IPS DF 6.9 (cell line): ENCODE data around the gene BCAS1.
"Not testable (repeated sequence)": the region's sequence is repeated elsewhere in the genome, so short reads cannot be mapped to it uniquely, and the experiment has no call there.

Experiments used
- DNase-seq: peaks from one replicate; pipeline ENCODE4 v3.0.0-alpha.2; 2013; ENCODE audit warnings: low read depth, low spot score
- H3K27ac ChIP-seq: one replicate; pipeline ENCODE4 v1.5.1; 2013; ENCODE audit warnings: low read length, control low read depth
- H3K27me3 ChIP-seq: 2 replicates; pipeline ENCODE4 v1.6.1; 2013; ENCODE audit warnings: mild to moderate bottlenecking, low read length; ENCODE audit not compliant: control insufficient read depth, insufficient read depth
- H3K36me3 ChIP-seq: 2 replicates; pipeline ENCODE4 v1.6.1; 2013; ENCODE audit warnings: low read length; ENCODE audit not compliant: control insufficient read depth, insufficient read depth
- H3K4me1 ChIP-seq: 2 replicates; pipeline ENCODE4 v1.6.1; 2013; ENCODE audit warnings: low read length; ENCODE audit not compliant: control insufficient read depth, insufficient read depth
- H3K4me3 ChIP-seq: 2 replicates; pipeline ENCODE4 v1.5.1; 2013; ENCODE audit warnings: mild to moderate bottlenecking, low read length
- H3K9me3 ChIP-seq: 2 replicates; pipeline ENCODE4 v1.6.1; 2013; ENCODE audit warnings: low read length, inconsistent platforms; ENCODE audit not compliant: control insufficient read depth, insufficient read depth
- WGBS: extraction: QIAGEN DNeasy Blood & Tissue Kit; methylation state at CpG from one replicate; pipeline ENCODE4 v1.1.7; 2013; ENCODE audit warnings: mixed read lengths, missing lambda C conversion rate; ENCODE audit not compliant: insufficient read length, insufficient coverage; 5-methylcytosine and 5-hydroxymethylcytosine counted together

Gene BCAS1

DNA sequence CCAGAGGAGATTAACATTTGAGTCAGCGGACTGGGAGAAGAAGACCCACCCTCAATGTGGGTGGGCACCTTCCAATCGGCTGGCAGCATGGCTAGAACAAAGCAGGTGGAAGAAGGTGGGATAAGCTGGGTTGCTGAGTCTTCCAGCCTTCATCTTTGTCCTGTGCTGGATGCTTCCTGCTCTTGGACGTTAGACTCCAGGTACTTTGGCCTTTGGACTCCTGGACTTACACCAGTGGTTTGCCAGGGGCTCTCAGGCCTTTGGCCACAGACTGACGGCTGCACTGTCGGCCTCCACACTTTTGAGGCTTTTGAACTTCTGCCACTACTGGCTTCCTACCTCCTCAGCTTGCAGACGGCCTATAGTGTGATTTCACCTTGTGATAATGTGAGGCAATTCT lies 50.8 kb downstream of the BCAS1 start:
- DNase-seq: no peak
- no peak overlapping the region for H3K4me3 ChIP-seq
- no peak overlapping the region for H3K27ac ChIP-seq
- H3K27me3 ChIP-seq: no peaks in the 10 kb centered on the region; the same call in 1 of the 2 replicates
- H3K36me3 ChIP-seq: no peaks in the 10 kb centered on the region
- no peaks in the 10 kb centered on the region for H3K9me3 ChIP-seq
- H3K4me1 ChIP-seq: no peaks in the 10 kb centered on the region
- no CpG with 5 or more reads among the region's 6 CpGs for WGBS

DNA sequence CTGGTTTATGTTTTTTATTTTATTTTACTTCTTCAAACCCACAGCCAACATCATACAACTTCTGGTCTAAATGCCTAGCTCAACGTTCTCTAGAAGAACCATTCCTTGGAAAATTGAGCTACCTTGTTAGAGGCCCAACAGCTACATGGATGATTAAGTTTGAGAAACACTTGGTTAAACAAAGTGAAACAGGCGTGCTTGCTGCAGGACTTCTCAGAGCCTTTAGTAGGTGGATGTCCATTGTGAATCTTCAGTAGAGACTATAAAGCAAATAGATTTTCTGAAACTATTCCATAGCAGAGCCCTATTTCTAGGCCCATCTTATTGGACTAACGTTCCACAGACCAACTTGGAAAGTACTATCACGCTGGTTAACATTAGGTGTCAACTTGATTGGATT lies 51.3 kb downstream of the BCAS1 start:
- no peaks in the 10 kb centered on the region for H3K9me3 ChIP-seq
- H3K27ac ChIP-seq: no peak overlapping the region
- no peaks in the 10 kb centered on the region for H3K4me1 ChIP-seq
- no peak for DNase-seq
- no peaks in the 10 kb centered on the region; the same call in 1 of the 2 replicates for H3K27me3 ChIP-seq
- no peak overlapping the region for H3K4me3 ChIP-seq
- WGBS: no CpG with 5 or more reads among the region's 4 CpGs
- no peaks in the 10 kb centered on the region for H3K36me3 ChIP-seq

DNA sequence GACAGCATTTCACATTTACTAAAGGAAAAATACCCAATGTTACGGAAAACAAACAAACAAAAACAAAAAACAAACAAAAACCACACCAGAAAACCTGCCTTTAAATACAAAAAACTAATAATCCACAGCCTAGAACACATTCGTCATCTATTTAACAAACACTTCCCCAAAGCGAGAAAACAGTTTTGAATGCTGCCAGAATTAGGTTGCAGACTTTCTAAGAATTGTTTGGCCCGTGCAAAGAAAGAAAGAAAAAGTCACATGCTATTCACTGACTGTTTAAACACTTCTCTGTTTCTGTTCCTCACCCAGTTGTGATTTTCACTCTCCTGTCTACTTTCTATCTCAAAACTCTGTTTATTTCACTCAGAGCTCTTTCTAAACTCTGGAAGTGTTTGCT lies 52.5 kb downstream of the BCAS1 start:
- Histone ChIP-seq H3K27me3 (no peaks in the 10 kb centered on the region; the same call in 1 of the 2 replicates), H3K9me3 (no peaks in the 10 kb centered on the region), H3K27ac (no peak overlapping the region), H3K4me1 (no peaks in the 10 kb centered on the region), H3K4me3 (no peak overlapping the region), H3K36me3 (no peaks in the 10 kb centered on the region)
- DNase-seq: no peak
- 100% methylated on average over 1 of the region's 4 CpGs for WGBS

DNA sequence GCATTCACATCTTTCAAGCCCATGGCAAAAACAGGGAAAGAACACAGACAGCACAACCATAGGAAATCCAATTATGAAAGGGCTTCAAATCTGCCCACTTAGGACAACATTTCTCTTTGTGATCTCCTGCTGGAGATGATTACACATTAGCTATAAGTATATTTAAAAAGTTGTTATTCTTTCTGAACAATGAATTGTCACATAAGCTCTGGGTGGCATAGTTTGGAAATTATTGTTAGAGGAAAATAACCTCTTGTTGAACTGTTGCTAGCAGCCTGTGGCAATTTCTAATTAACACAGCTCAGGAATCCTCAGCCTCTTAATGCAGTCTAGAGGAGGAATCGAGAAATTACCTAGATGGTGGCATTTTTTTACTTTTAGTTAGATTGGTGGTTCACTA lies 54.9 kb downstream of the BCAS1 start:
- no peak for DNase-seq
- H3K36me3 ChIP-seq: no peaks in the 10 kb centered on the region
- no peaks in the 10 kb centered on the region for H3K4me1 ChIP-seq
- no CpG with 5 or more reads among the region's 1 CpG for WGBS
- H3K9me3 ChIP-seq: no peaks in the 10 kb centered on the region
- H3K27me3 ChIP-seq: no peaks in the 10 kb centered on the region
- H3K4me3 ChIP-seq: no peak overlapping the region
- no peak overlapping the region for H3K27ac ChIP-seq

DNA sequence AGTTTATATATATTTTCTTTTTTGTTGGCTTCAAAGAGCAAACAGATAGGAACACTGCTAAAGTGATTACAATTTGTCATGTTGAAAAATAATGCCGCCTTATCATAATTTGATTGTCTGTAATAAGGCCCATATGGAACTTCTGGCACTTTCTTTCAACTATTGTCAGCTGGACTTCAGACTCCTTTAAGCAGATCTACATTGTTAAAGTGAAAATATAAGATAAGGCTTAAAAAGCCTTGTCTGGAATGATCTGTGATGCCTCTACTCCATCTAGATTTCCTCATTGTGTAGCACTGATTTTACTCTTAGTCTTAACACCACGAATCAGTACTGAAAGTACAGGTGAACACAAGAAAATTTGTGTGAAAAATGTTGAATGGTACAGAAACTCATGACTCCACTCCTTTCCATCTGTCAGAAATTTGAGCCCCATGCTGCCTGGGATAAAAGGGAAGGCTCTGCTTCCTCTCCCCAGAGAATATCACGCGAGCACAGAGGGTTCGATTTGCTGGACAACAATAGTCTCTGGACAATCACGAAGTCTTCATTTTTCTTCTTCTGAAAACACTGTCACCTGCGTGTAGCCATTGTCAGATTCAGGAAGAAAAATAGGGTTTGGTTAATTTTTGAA lies 56.0 kb downstream of the BCAS1 start:
- DNase-seq: no peak

DNA sequence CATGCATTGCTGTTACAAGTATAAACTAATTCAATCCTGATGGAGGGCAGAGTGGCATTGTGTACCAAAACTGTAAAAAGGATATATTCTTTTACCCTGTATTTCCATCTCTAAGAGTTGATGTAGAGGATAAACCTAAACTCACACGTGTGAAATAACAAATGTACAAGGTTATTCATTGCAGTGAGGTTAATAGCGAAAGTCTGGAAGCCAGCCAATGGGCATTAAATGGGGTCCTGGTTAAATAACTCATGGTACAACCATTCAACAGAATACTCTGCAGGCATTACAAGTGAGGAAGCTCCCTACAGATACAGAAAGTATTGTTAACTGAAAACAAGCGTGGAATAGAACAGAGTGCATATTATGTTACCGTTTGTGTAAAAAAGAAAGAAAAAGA lies 56.9 kb downstream of the BCAS1 start:
- no CpG with 5 or more reads among the region's 4 CpGs for WGBS
- DNase-seq: no peak
- Histone ChIP-seq H3K9me3 (no peaks in the 10 kb centered on the region), H3K36me3 (no peaks in the 10 kb centered on the region), H3K4me1 (no peaks in the 10 kb centered on the region), H3K27ac (no peak overlapping the region), H3K4me3 (no peak overlapping the region), H3K27me3 (no peaks in the 10 kb centered on the region)

More for the DNA sequence above, 56.0 kb downstream of the BCAS1 start:
- no peaks in the 10 kb centered on the region for H3K4me1 ChIP-seq
- no peaks in the 10 kb centered on the region for H3K36me3 ChIP-seq
- H3K27ac ChIP-seq: no peak overlapping the region
- no peak overlapping the region for H3K4me3 ChIP-seq
- H3K27me3 ChIP-seq: no peaks in the 10 kb centered on the region
- no peaks in the 10 kb centered on the region for H3K9me3 ChIP-seq
- WGBS: no CpG with 5 or more reads among the region's 7 CpGs

DNA sequence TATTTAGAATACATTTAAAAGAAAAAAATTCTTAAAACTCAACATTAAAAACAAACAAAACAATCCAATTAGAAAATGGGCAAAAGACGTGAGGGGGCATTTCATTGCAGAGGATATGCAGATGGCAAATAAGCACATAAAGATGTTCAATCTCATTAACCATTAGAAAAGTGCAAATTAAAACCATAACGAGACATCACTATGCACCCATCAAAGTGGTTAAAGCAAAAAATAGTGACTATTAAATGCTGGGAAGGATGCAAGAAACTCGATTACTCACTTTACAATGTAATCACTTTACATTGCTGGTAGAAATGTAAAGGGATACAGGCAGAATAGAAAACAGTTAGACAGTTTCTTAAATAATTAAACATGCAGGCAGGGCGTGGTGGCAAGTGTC lies 59.0 kb downstream of the BCAS1 start:
- no peaks in the 10 kb centered on the region for H3K9me3 ChIP-seq
- no peak overlapping the region for H3K27ac ChIP-seq

DNA sequence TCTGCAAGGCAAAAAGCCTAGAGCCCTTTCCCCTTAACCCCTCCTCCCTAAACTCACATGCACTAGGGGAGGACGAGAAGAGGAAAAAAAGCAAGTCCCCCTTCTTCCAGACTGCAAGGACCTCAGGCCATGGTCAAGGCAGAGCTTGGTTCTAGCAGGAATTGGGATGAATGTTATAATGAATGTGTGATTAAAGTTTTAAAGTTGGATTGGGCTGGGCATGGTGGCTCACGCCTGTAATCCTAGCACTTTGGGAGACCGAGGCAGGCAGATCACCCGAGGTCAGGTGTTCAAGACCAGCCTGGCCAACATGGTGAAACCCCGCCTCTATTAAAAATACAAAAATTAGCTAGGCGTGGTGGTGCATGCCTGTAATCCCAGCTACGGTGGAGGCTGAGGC lies 64.2 kb downstream of the BCAS1 start:
- not testable (repeated sequence) for H3K36me3 ChIP-seq, DNase-seq, H3K4me3 ChIP-seq, H3K4me1 ChIP-seq, H3K9me3 ChIP-seq, H3K27ac ChIP-seq, H3K27me3 ChIP-seq
- no CpG with 5 or more reads among the region's 7 CpGs for WGBS

More for the DNA sequence above, 59.0 kb downstream of the BCAS1 start:
- Histone ChIP-seq H3K27me3 (no peaks in the 10 kb centered on the region), H3K4me3 (no peak overlapping the region), H3K36me3 (no peaks in the 10 kb centered on the region), H3K4me1 (no peaks in the 10 kb centered on the region)
- DNase-seq: no peak
- WGBS: no CpG with 5 or more reads among the region's 4 CpGs

DNA sequence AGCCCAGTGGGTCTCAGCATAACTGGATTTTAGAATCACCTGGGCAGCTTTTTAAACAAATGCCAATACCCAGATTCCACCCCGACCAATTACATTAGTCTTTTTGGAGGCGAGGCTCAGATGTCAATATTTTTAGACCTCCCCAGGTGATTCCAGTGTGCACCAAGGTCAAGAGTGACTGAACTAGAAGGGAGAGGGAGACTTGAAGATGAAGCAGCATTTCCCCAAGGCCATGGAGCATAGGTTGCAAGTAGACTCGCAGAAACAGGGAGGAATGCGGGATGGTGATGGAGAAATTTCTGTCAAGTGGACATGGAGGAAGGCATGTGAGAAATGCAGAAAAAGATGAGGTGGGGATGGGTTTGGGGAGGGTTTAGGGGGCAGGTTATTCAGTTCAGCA lies 64.9 kb downstream of the BCAS1 start:
- Histone ChIP-seq H3K4me3 (no peak overlapping the region), H3K27me3 (no peaks in the 10 kb centered on the region), H3K36me3 (no peaks in the 10 kb centered on the region), H3K4me1 (no peaks in the 10 kb centered on the region), H3K27ac (no peak overlapping the region), H3K9me3 (no peaks in the 10 kb centered on the region)
- no CpG with 5 or more reads among the region's 4 CpGs for WGBS
- no peak for DNase-seq

DNA sequence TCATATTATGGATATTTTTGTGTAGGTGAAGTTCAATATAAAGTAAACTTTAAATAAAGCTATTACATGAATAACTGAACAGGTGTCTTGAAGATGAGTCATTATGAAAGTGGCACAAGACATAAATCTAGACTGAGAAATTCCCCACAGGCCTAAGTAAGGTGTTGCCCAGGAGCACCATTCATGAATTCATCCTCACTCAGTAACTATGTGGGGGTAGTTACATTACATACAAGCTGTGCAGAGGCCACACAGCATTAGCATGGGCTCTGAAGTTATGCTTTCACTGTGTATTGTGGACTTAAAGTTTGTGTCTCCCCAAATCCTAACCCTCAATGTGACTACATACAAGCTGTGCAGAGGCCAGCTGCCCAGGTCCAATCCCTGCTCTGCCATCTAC lies 65.9 kb downstream of the BCAS1 start:
- no peak for DNase-seq
- H3K9me3 ChIP-seq: no peaks in the 10 kb centered on the region
- no peak overlapping the region for H3K27ac ChIP-seq
- no peak overlapping the region for H3K4me3 ChIP-seq
- H3K4me1 ChIP-seq: no peaks in the 10 kb centered on the region
- no peaks in the 10 kb centered on the region for H3K36me3 ChIP-seq
- H3K27me3 ChIP-seq: no peaks in the 10 kb centered on the region

DNA sequence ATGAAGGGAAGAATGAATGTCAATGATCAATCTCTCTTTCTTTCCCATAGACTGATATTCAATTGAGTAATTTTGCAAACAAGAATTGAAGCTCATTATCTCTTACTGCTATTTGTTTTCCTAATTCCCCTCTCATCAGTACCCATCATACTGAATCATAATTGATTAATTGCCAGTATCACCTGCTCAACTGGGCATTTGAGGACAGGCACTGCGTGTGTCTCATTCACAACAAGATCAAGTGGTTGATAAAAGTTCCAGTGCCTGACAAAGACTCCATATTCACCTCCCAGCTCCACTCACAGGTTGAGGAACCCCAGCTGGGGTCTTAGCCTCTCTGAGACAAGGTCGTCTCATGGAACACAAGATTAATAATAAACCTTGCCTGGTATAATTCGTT lies 67.7 kb downstream of the BCAS1 start:
- Histone ChIP-seq H3K36me3 (no peaks in the 10 kb centered on the region), H3K27ac (no peak overlapping the region), H3K4me1 (no peaks in the 10 kb centered on the region), H3K27me3 (no peaks in the 10 kb centered on the region), H3K4me3 (no peak overlapping the region), H3K9me3 (no peaks in the 10 kb centered on the region)
- no CpG with 5 or more reads among the region's 3 CpGs for WGBS
- DNase-seq: no peak
